Measurements from ENCODE around the gene TFPT.

Gene TFPT

GRCh38 chr19:54069470-54069869 is 46.0 kb downstream of the TFPT start:
- no peak for DNase-seq (ENCODE audit: low read depth)
- no peak for TF ChIP-seq CTCF (IDR thresholded peaks at IDR 0.05; ENCODE audit: low read depth, low read length, missing control alignments)

DNA sequence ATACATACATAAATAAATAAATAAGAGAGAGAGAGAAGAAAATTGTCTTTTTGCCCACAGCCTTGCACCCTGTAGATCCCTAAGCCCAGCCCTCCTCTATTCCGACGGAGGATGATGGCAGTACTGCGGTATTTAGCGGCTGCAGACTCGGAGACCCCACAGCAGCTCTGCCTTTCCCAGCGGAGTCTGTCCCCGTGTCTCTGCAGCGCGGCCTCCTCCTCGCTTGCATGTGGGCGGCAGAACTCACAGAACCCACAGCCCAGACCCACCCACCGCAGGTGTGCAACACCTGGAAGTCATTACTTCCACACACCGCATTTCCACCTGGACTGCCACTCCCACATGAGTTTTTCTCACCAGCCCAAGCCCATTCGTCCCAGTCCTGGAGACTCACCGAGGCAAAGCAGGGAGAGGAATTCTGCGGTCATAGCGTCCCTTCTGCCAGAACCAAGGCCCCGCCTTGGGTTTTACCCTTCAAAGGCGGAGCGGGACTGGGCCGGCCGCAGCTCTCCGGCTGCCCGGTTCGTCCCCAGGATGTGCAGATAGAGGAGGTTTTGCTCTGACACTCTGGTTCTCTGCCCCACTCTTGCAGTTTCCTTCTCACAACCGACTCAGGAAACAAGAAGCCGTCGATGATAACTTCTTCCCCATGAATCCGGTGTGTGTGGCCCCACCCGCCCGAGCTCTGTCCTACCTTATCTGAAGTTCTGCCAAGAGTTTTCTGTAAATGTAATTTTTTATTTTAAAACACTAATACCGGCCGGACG is 51.9 kb downstream of the TFPT start, which contains the start of gene VSTM1:
Gene VSTM1 (minus strand): TSS at position 548 of the 767 bp plus-strand sequence. CDS start 120 bp downstream, at position 428.
- no peak for TF ChIP-seq CTCF (IDR thresholded peaks at IDR 0.05; ENCODE audit: low read depth, low read length, missing control alignments)
- no peak within 1 kb of the TSS for H3K4me3 ChIP-seq (ENCODE audit: low read depth, low read length)

More at GRCh38 chr19:54069470-54069869, 46.0 kb downstream of the TFPT start:
- no peak overlapping the region for H3K4me3 ChIP-seq (ENCODE audit: low read depth, low read length)

DNA sequence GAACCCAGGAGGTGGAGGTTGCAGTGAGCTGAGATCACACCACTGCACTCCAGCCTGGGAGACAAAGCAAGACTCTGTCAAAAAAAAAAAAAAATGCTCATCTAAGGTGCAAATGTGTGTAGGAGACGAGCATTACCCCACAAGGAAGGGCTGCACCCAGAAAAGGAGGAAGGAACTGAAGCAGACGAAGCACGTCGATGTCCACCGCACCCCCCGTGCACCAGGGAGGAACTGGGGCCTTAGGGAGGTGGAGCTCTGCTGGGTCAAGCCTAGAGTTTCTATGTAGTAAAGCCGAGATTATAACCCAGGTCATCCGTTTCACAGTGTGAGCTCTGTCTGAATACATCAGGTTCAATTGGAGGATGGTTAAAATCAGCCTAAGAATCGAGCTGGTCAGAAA is 52.8 kb downstream of the TFPT start:
- no peak for TF ChIP-seq CTCF (IDR thresholded peaks at IDR 0.05; ENCODE audit: low read depth, low read length, missing control alignments)
- no peak for DNase-seq (ENCODE audit: low read depth)

More for the DNA sequence above, 51.9 kb downstream of the TFPT start, which contains the start of gene VSTM1:
- DNase-seq (ENCODE audit: low read depth): no peak

More for the DNA sequence above, 52.8 kb downstream of the TFPT start:
- no peak overlapping the region for H3K4me3 ChIP-seq (ENCODE audit: low read depth, low read length)
